ENCODE data around the gene CDH4. TPM values are rescaled to one million over a fixed set of nuclear protein-coding genes. Genes with fewer than 3 reads are reported as not detected.

CDH4 gene
- polyA plus RNA-seq, 3 donors = 6.9 to 8.7 (median 7.9) TPM

DNA sequence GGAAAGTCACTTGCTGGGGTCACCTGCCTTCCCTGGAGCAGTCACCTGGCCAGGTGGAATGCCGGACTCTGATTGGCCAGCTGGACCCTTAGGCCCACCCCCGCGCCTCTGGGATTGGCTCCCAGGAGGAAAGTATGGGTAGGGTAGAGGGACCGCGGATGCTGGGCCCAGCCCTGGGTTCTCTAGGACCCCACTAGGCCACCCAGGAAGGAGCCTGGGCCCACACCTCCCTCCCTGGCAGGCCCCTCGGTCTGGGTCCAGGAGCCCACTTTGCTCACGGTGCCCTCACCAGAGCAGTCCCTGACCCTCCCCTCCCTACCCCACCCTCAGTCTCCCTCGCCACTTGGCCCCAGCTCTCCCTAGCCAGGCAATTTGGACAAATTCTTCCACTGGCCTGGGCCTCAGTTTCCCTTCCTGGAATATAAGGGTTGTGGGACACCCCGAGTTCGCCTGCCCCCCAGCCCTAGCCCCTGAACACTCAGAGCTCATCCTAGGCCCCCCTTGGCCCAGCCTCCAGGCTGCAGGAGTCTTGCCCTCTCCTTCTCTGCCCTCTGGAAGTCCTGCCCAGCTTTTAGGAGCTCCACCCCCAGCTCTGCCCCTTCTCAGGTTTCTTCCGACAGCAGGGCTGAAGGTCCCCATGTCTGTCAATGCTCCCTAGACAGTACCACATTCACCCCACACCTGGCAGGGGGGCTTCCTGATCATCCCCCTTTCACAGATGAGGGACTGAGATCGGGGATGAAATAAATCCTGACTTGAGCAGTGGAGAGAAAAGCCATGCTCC, 514.0 kb downstream of the CDH4 start:
- DNase-seq (ENCODE audit: extremely low read depth in 1 of 11, low read depth in 9 of 11, low spot score in 4 of 11) = no peak

DNA sequence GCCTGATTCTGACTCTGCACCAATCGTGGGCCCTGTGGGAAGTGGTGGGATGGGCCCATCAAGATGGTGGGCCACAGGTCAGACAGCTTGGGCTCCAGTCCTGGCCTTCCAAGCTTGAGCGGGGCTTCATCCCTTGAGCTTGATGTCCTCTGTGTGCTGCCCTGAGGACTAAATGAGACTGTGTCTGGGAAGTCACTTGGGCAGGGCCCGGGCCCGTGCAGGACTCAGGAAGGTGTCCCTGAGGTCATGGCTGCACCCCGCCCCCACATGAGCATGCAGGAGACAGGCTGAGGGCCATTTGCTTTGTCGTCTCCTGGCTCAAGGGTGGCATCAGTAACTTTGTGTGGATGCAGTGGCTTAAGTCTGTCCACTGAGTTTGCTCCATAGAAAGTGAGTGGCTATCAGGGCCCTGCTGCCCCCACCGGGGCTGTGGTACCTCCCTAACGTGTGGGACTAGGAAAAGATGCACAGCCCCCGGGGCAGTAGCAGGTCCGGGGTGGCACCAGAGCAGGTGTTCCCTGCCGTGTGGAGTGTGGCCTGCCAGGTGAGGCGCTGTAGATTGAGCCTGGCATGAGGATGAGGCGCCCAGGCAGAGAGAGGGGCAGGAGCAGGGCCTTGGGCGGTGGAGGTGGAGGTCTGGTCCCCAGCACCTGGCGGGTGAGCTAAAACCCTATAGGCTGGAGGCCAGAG, 515.0 kb downstream of the CDH4 start:
- DNase-seq (ENCODE audit: extremely low read depth in 1 of 11, low read depth in 9 of 11, low spot score in 4 of 11) = no peak

DNA sequence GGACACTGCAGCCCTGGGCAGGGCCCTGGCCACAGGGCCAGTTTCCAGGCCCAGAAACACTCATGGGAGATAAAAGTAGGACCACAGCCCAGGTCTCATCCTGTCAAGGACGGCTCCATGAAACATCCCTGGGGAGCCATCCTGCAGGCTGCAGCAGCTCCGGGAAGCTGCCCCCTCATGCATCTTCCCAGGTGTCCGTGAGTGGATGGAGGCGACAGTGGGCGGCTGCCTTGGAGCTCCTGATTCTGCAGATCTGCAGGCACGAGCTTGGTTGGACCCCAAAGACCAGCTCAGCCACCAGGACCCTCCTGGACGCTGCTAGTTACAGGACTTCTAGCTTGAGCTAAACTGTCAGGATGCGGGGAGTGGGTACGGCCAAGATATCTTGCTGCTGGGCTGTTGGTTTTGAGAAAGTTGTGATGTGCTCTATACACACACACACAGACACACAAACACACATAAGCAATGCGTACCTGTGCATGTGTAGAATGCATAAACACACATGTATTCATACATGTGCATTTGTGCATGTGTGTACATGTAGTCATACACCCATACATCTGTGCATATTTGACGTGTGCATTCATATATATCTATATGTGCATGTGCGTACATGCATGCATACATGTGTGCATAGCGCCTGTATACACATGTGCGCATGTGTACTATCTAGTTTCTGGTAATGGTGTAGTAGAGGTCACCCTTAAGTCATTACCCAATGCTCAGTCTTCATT, 515.9 kb downstream of the CDH4 start:
- no peak for DNase-seq (ENCODE audit: extremely low read depth in 1 of 11, low read depth in 9 of 11, low spot score in 4 of 11)

DNA sequence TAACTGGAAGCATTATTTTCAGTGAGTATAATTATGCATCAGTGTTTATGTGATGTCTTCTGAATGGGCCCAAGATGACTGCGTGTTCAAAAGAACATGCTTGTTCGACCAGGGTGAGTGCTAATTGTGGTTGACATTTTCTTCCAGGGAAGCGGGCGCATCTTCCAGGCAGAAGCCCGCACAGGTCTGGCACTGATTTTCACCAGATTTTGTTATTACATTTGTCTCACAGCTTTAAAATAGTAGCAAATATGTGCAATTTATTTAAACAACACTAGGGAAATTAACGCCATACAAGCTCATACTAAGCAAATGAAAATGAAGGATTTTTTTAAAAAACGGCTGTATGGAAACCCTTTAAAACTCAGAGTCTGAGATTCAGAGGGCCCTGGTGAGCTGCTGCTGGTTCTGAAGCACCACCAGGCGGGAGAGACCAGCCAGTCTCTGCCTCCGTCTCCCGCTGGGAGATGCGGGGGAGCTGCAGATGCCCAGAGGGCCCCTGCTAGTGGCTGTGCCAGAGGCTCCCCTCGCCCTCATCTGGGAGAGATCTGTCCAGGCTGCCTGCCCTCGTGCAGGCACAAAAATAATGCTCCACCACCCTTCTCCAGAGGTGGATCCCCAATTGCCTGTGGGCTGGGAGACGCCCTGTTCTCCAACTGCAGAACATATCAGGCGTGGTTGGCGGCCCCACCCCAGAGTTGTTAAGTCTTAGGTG, 516.7 kb downstream of the CDH4 start:
- no peak for DNase-seq (ENCODE audit: extremely low read depth in 1 of 11, low read depth in 9 of 11, low spot score in 4 of 11)

DNA sequence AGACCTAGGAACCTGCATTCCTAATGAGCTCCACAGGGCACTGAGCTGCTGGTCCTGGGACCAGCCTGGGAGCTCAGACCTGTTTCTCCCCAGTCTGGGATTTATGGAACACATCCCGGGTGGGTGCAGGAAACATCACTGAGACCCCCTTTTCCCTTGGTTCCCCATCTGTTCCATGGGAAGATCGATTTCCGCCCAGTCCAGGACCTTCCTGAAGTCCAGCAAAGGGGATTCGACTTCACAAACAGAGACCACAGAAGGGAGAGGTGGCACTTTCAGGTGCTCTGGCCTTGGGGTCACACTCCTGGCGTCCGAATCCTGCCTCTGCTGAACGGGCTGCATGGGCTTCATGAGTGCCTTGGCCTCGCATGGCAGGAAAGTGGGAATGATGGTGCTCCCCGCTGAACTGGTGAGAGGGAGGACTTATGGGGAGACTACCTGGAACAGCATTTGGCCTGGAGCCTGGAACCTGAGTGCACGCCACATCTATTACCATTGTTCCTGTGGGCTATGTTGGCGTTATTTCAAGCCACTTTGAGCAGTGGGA, 517.3 kb downstream of the CDH4 start:
- DNase-seq (ENCODE audit: extremely low read depth in 1 of 11, low read depth in 9 of 11, low spot score in 4 of 11) = no peak

DNA sequence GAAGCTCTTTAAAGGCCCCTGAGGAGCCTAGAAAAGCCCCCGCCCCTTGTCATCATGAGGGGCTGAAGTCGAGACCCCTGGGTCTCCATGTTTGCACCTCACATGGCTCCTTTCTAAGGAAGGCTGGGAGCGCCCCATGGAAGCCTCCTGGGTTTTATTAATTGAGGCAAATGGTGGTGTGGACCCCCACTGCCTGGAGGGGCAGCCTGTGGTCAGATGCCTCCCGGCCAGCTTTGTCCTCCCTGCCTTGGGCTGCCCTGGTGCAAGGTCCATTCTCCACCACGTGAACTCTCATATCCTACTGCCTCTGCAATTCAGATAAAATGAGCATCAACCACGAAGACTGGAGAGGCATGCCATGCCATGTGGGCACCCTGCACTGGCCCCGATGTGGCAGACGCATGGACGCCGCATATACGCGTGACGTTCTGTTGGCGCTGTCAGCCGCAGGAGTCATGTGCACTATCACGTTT, 518.1 kb downstream of the CDH4 start:
- DNase-seq (ENCODE audit: extremely low read depth in 1 of 11, low read depth in 9 of 11, low spot score in 4 of 11) = no peak

DNA sequence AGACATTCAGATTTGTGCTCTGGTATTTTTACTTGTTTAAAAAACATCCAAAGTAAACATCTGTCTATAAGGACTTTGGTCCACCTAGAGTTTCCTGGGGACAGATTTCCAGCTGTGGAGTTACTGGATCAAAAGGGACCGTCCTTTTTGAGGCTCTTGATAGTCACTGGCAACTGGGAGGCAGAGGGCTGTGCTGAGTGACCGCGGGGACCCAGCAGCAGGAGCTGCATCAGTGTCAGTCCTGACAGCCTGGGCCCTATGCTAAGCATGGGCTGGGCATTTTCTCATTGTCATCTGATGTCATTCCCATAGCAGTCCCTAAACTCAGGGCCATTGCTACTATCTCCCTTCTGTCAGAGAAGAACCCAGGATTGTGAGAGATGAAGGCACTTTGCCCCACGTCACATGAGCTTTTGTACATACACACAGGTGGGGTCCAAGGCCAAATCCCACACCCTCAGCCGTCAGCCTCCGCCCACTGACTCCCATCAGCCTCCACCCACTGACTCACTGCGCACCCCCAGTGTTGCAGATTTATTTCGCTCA, 519.8 kb downstream of the CDH4 start:
- DNase-seq (ENCODE audit: extremely low read depth in 1 of 11, low read depth in 9 of 11, low spot score in 4 of 11) = no peak

DNA sequence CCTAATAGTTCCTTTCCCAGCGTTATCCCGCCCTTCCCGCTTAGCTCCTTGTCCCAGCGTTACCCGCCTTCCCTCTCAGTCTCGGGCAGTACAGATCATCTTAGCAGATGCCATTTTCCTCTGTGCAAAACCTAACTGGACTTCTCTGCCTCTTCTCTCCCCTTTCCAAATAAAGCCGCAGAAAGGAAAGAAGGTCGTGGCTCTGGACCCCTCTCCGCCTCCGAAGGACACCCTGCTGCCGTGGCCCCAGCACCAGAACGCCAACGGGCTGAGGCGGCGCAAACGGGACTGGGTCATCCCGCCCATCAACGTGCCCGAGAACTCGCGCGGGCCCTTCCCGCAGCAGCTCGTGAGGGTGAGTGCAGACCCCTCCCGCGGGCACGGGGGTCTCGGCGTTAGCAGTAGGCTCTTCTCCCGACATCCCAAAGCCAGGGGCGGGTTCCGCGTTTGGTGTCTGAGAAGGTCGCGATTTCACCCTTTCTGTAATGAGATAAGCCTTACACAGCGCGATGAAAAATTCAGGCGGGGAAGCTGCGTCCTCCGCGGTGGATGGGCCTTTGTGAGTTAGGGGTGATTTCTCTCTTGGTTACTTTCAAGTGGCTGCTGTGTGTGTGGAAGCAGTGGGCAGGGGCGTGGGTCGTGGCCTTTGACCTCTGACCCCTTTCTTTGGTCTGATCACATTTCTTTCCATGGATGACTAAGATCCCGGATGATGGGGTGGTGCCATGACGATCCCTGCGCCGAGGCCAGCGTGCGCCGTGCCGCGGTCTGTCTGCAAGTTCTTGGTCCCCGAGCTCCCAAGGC, 521.0 kb downstream of the CDH4 start:
- no peak for DNase-seq (ENCODE audit: extremely low read depth in 1 of 11, low read depth in 9 of 11, low spot score in 4 of 11)

DNA sequence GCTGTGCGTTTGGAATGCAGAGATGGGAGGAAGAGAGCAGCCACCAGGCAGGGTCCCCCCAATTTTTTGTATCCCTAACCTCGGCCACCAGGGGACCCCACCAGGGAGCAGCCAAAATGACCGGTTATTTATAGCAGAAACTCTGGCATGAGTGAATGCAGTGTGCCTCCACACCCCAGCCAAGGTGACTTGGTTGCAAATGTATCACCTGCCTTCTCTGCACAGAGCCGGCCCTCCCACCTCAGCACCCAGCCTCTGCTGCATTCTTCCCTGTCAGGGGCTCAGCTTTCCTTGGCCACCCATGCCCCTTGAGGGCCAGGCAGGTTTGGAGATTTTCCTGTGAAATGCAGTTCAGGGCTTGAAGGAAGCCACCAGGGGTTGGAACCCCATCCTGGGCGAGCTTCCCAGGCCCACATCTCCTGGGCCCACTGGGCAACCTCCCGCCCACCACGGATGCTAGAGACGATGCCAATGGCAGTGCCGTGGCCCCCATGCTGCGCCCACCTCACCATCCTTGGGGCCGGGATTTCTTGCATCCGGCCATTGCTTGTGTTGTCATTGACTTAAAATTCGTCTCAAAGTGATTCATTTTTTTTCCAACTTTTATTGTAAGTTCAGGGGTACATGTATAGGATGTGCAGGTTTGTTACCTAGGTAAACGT, 522.0 kb downstream of the CDH4 start:
- no peak for DNase-seq (ENCODE audit: extremely low read depth in 1 of 11, low read depth in 9 of 11, low spot score in 4 of 11)

DNA sequence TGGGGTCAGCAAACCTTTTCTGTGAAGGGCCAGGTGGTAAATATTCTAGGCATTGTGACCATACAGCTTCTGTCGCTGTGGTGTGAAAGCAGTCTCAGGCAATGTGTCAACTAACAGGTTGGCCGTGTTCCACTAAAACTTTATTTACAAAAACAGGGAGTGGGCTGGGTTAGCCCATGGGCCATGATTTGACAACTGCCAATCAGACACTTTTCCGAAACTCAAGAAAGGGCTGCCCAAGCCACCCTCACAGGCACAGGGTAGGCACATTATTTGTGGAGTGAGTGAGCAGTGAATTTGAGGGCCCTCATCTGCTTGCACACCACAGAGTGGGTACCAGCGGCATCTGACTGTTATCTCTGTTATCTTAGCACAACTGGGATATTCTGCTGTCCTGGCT, 523.4 kb downstream of the CDH4 start:
- DNase-seq (ENCODE audit: extremely low read depth in 1 of 11, low read depth in 9 of 11, low spot score in 4 of 11) = no peak

DNA sequence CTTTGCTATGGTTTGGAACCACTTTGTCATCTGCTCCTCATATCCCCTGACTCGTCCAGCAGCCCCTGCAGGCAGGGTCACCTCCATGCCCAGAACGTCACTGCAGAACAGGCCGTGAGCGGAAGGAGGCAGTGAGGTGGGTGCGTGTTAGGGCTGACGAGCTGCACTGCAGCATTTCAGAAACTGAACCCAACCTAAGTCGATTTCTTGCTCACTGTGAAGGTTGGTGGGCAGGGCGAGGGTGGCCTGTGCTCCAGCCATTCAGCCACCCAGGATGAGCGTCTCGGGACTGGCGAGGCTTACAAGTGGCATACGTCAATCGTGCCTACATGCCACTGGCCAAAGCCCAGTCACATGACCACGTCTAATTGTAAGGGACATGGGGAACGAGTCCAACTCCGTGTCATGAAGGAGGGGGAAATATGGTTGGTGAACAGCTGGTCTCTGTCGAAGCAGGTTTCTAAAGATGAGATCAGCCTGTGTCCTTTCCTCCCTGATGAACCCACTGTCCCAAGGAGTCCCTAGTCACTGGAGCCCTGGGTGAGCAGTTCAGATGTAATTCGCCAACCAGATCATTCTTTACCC, 524.5 kb downstream of the CDH4 start:
- no peak for DNase-seq (ENCODE audit: extremely low read depth in 1 of 11, low read depth in 9 of 11, low spot score in 4 of 11)

DNA sequence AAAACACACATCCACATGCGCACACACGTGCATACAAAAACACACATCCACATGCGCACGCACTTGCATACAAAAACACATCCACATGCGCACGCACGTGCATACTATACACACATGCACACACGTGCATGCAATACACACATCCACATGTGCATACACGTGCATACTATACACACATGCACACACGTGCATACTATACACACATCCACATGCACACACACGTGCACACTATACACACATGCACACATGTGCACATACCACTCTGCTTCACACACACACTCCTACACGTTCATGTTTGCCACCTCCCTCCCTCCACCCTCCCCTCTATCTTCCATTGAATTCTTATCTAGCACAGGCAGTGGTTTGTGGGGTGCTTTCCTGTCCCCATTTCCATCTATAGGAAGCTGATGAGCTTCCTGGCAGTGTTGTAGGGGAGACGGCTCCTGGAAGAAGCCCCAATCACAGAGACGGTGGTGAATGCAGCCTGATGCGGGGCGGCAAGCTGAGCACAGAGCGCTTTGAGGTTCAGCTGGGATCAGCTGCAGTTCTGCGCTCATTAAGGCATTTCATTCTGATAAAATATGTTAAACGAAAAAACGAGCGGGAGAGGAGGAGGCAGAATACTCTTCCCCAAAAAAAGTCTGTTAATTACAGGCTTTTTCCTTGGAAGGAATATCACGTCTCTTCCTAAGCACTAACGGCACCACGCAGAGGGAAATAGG, 525.9 kb downstream of the CDH4 start:
- no peak for DNase-seq (ENCODE audit: extremely low read depth in 1 of 11, low read depth in 9 of 11, low spot score in 4 of 11)

DNA sequence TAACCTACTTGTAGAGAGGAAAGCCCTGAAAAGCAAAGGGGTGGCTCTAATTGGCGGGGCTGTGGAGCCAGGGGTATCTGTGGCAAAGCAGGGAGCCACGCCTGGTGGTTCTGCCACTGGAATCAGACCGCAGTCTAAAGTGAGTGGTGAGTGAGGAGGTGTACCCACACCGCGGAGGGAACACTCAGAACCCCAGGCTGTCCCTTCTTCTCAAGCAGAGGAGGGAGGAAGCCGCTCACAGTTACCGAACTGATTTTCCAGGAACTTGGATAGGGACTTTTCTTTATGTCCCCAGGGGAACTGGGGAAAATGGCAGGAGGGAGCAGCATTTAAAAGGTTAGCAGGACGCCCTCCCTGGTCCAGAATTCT, 526.4 kb downstream of the CDH4 start:
- no peak for DNase-seq (ENCODE audit: extremely low read depth in 1 of 11, low read depth in 9 of 11, low spot score in 4 of 11)

DNA sequence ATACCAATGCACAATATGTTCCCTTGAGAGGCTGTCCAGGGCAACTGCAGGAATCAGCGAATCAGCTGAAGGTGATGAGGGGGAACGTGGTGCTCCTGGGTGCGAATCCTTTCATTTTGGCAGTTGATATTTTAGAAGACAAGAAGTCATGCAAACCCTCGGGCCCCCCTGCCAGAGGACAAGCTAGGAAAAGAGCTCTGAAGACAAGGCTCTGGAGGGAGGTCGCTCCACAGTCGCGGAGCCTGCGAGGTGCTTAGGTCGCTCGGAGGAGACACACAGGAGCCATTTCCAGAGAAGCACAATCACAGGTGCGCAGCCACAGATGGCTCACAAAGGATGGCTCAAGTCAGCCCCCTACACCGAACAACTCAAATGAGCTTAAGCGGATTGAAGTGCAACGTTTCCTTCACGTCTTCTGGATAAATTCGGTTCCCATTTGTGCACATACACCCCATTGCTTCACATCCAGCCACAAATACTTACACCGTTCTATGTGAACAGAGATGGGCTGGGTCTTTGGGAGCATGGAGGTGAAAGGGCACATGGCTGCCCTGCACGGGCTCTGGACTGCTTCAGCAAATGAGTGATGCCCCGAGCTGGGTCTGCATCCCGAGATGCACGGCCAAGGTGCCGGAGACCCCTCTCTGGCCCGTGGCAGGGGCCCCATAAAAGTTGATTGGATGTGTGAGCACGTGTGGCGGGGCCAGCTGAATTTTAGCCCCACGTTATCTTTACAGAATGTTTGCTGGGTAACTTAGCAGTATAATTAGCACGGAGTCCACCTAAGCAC, 527.3 kb downstream of the CDH4 start:
- DNase-seq (ENCODE audit: extremely low read depth in 1 of 11, low read depth in 9 of 11, low spot score in 4 of 11) = no peak

DNA sequence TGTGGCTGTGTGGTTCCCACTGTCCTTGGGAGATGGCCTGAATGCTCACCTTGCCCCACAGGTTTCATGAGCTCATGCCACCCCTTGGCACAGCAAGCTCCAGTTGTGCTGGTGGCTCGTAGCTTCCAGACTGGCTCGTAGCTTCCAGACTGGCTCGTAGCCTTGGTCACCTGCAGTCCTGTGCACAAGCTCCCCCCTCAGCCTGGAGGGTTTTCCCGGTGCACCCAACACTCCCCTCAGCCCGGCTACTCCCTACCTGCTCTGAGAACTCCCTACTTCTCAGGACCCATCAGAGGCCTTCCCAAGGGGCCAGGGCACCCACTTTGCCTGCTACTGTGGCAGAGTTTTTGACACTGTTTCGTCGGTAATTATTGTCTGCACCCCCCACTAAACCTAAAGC, 528.0 kb downstream of the CDH4 start:
- DNase-seq (ENCODE audit: extremely low read depth in 1 of 11, low read depth in 9 of 11, low spot score in 4 of 11) = no peak

Data from renal cortex interstitium (tissue), 11 donors.